Gastrocnemius medialis (tissue), 4 donors: Measurements from ENCODE around the gene FGF14.

ENCODE experiments used
- POLR2A ChIP-seq, 2 donors: fragments of 450-650 bp; IDR thresholded peaks; one replicate each; pipeline ENCODE4 v1.6.1; 2017; ENCODE audit warnings: antibody characterized with exemption in 2 of 2, mild to moderate bottlenecking in 2 of 2, moderate library complexity in 2 of 2
- TF ChIP-seq, protein P1 (sequence below), 5 experiments: fragments of 450-650 bp in 3 of 5; fragments of 200-600 bp in 2 of 5; sonication (generic) in 2 of 5; IDR thresholded peaks in 4 of 5; conservative IDR thresholded peaks in 1 of 5; 1 replicate in 4 of 5; 2 replicates in 1 of 5; pipeline ENCODE4 v1.5.1; 2016 to 2019; ENCODE audit warnings: antibody characterized with exemption in 5 of 5, mild to moderate bottlenecking in 3 of 5, moderate library complexity in 3 of 5

DNA sequence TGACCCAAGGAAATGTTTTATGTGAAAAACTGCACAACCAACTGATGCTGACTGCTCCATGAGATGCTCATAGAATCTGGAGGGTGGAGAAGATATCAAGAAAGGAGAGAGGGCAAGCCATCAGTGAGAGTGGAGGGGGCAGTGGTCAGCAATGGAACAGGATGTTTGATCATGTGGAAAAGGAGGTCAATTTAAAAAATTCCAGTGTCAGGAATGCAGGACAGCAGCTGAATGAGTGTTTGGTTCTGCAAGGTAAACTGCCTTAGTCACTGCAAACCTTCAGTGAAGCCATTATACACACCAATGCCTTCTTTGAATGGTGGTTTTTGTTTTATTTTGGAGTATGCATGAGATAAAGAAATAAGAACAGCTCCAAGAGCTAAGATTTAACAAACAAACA, 121.5 kb downstream of the FGF14 start:
- TF ChIP-seq, protein P1, sequence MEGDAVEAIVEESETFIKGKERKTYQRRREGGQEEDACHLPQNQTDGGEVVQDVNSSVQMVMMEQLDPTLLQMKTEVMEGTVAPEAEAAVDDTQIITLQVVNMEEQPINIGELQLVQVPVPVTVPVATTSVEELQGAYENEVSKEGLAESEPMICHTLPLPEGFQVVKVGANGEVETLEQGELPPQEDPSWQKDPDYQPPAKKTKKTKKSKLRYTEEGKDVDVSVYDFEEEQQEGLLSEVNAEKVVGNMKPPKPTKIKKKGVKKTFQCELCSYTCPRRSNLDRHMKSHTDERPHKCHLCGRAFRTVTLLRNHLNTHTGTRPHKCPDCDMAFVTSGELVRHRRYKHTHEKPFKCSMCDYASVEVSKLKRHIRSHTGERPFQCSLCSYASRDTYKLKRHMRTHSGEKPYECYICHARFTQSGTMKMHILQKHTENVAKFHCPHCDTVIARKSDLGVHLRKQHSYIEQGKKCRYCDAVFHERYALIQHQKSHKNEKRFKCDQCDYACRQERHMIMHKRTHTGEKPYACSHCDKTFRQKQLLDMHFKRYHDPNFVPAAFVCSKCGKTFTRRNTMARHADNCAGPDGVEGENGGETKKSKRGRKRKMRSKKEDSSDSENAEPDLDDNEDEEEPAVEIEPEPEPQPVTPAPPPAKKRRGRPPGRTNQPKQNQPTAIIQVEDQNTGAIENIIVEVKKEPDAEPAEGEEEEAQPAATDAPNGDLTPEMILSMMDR (IDR thresholded peaks at IDR 0.05 in 4 of 5, conservative IDR thresholded peaks at IDR 0.05 in 1 of 5) = no peak
- TF ChIP-seq POLR2A (IDR thresholded peaks at IDR 0.05) = no peak
